IMR-90 (cell line): ENCODE measurements around the gene RALGPS2. TPM values are rescaled to one million over a fixed set of nuclear protein-coding genes. Genes with fewer than 3 reads are reported as not detected.

Experiments used
- ATAC-seq: fragments of 200-7000 bp; cut with Tn5 transposase; 2 replicates; pipeline ENCODE4 v1.9.1; 2020; ENCODE audit warnings: low read depth, mild to moderate bottlenecking, moderate library complexity
- BruUV-seq: library from RNA; stranded (reverse); fragments of 400-500 nt; replicated peaks from 2 replicates; lab custom pipeline; 2021; lab: Mats Ljungman, UMichigan
- CTCF ChIA-PET: fragments of 300-600 bp; formaldehyde crosslinking; extraction: SDS; loops from one replicate; lab custom pipeline; 2021; ENCODE audit warnings: antibody characterized with exemption; lab: Yijun Ruan, JAX
- POLR2A ChIA-PET: fragments of 300-600 bp; sonication (Branson Sonifier 250); formaldehyde crosslinking; loops from one replicate; lab custom pipeline; 2022; ENCODE audit warnings: antibody characterized with exemption; ENCODE audit not compliant: unreplicated experiment; lab: Charles Lee
- DNase-seq: peaks from one replicate; pipeline ENCODE4 v3.0.0; 2013
- H2AFZ ChIP-seq: replicated peaks from 2 replicates; pipeline ENCODE3; 2013; ENCODE audit warnings: low read length, mild to moderate bottlenecking; ENCODE audit not compliant: poor library complexity
- H2AK5ac ChIP-seq: 2 replicates; pipeline ENCODE4 v1.6.1; 2013; ENCODE audit warnings: low read depth, low read length, inconsistent platforms
- H2AK9ac ChIP-seq: replicated peaks from 2 replicates; pipeline ENCODE3; 2013; ENCODE audit warnings: mild to moderate bottlenecking, low read depth, low read length, moderate library complexity; ENCODE audit not compliant: poor library complexity
- H2BK120ac ChIP-seq: 2 replicates; pipeline ENCODE4 v1.6.1; 2013; ENCODE audit warnings: low read depth, low read length, inconsistent platforms
- H2BK15ac ChIP-seq: 3 replicates; pipeline ENCODE4 v1.6.1; 2013; ENCODE audit warnings: low read depth, low read length, inconsistent platforms
- H2BK20ac ChIP-seq: 2 replicates; pipeline ENCODE4 v1.6.1; 2013; ENCODE audit warnings: low read depth, mild to moderate bottlenecking, inconsistent platforms, low read length, moderate library complexity
- H2BK5ac ChIP-seq: 2 replicates; pipeline ENCODE4 v1.6.1; 2013; ENCODE audit warnings: mild to moderate bottlenecking, low read depth, low read length, inconsistent platforms; ENCODE audit not compliant: poor library complexity, severe bottlenecking
- H3K14ac ChIP-seq: replicated peaks from 2 replicates; pipeline ENCODE4 v1.6.1; 2013; ENCODE audit warnings: low read depth, low read length, inconsistent platforms
- H3K18ac ChIP-seq: 2 replicates; pipeline ENCODE4 v1.6.1; 2013; ENCODE audit warnings: low read depth, low read length, control low read depth
- H3K23ac ChIP-seq: 2 replicates; pipeline ENCODE4 v1.6.1; 2013; ENCODE audit warnings: low read depth, low read length, inconsistent platforms
- H3K27ac ChIP-seq: 2 replicates; pipeline ENCODE4 v1.5.1; 2013; ENCODE audit warnings: mild to moderate bottlenecking, control low read depth, low read length; ENCODE audit not compliant: insufficient read depth
- H3K27me3 ChIP-seq: 2 replicates; pipeline ENCODE4 v1.6.1; 2013; ENCODE audit warnings: low read length; ENCODE audit not compliant: control insufficient read depth, insufficient read depth
- H3K36me3 ChIP-seq: 2 replicates; pipeline ENCODE4 v1.6.1; 2013; ENCODE audit warnings: low read length, mixed read lengths; ENCODE audit not compliant: control insufficient read depth, insufficient read depth
- H3K4ac ChIP-seq: 2 replicates; pipeline ENCODE4 v1.6.1; 2013; ENCODE audit warnings: low read depth, low read length, inconsistent platforms
- H3K4me1 ChIP-seq: 2 replicates; pipeline ENCODE4 v1.6.1; 2013; ENCODE audit warnings: low read length, mixed read lengths; ENCODE audit not compliant: control insufficient read depth, insufficient read depth
- H3K4me2 ChIP-seq: 2 replicates; pipeline ENCODE4 v1.6.1; 2013; ENCODE audit warnings: low read depth, mild to moderate bottlenecking, control low read depth, low read length, moderate library complexity
- H3K4me3 ChIP-seq: 2 replicates; pipeline ENCODE4 v1.5.1; 2013; ENCODE audit warnings: low read depth, mild to moderate bottlenecking, control low read depth, low read length, moderate library complexity; ENCODE audit not compliant: insufficient read depth
- H3K56ac ChIP-seq: 2 replicates; pipeline ENCODE4 v1.6.1; 2013; ENCODE audit warnings: low read length, inconsistent platforms; ENCODE audit not compliant: insufficient read depth; ENCODE audit errors: extremely low read depth
- H3K79me1 ChIP-seq, 2 experiments: 2 replicates each; pipeline ENCODE4 v1.6.1; 2013; ENCODE audit warnings: low read length in 2 of 2, inconsistent platforms in 1 of 2, low read depth in 1 of 2
- H3K9ac ChIP-seq: 2 replicates; pipeline ENCODE4 v1.6.1; 2013; ENCODE audit warnings: low read depth, low read length, control low read depth
- H3K9me1 ChIP-seq: 2 replicates; pipeline ENCODE4 v1.6.1; 2013; ENCODE audit warnings: low read length, inconsistent platforms; ENCODE audit not compliant: insufficient read depth
- H3K9me3 ChIP-seq: 2 replicates; pipeline ENCODE4 v1.6.1; 2013; ENCODE audit warnings: low read length; ENCODE audit not compliant: control insufficient read depth, insufficient read depth
- H4K20me1 ChIP-seq: 2 replicates; pipeline ENCODE4 v1.6.1; 2013; ENCODE audit warnings: low read length, inconsistent platforms; ENCODE audit not compliant: insufficient read depth
- H4K5ac ChIP-seq: 2 replicates; pipeline ENCODE4 v1.6.1; 2013; ENCODE audit warnings: mild to moderate bottlenecking, low read depth, low read length, control low read depth
- H4K8ac ChIP-seq, 2 experiments: 2 replicates each; pipeline ENCODE4 v1.6.1; 2013; ENCODE audit warnings: low read depth in 2 of 2, low read length in 2 of 2, control low read depth in 1 of 2, inconsistent platforms in 1 of 2
- H4K91ac ChIP-seq: 2 replicates; pipeline ENCODE4 v1.6.1; 2013; ENCODE audit warnings: low read depth, low read length, inconsistent platforms; ENCODE audit not compliant: insufficient read depth
- MAZ ChIP-seq: IDR thresholded peaks from 2 replicates; pipeline ENCODE4 v1.6.1; 2012; ENCODE audit warnings: low read depth, mild to moderate bottlenecking, low read length, improper control_type of control experiment, moderate library complexity, borderline replicate concordance
- WGBS, 2 experiments: methylation state at CpG; one replicate each; pipeline versions ENCODE4 v1.1.5 to v1.1.7; 2013; ENCODE audit warnings: missing lambda C conversion rate in 2 of 2; ENCODE audit not compliant: insufficient read length in 1 of 2; ENCODE audit errors: extremely low coverage in 2 of 2; 5-methylcytosine and 5-hydroxymethylcytosine counted together
- dilution Hi-C: fragments of 300-500 bp; cut with HindIII; formaldehyde crosslinking; loops from one replicate; pipeline ENCODE4 v1.14.3; 2018; ENCODE audit warnings: low sequenced_read_pairs; ENCODE audit not compliant: unreplicated experiment
- in situ Hi-C: fragments of 300-500 bp; cut with MboI; formaldehyde crosslinking; loops from 3 replicates; pipeline ENCODE4 v1.14.3; 2019; ENCODE audit warnings: low sequenced_read_pairs, inconsistent platforms, mixed read lengths
- intact Hi-C: fragments of 100-400 bp; cut with micrococcal nuclease; formaldehyde crosslinking; loops from 2 replicates; pipeline ENCODE4 v1.10.0; 2022
- polyA plus RNA-seq, 3 experiments: library from polyadenylated mRNA; depleted of rRNA; stranded (reverse); fragments of >200 nt; gene quantifications; 2 replicates each; pipeline ENCODE4 v1.2.3, GENCODE V29; 2012; ENCODE audit warnings: low replicate concordance in 1 of 3
- total RNA-seq: library from RNA; depleted of rRNA; stranded (reverse); fragments of >200 nt; gene quantifications from 2 replicates; pipeline ENCODE4 v1.2.3, GENCODE V29; 2012
- TF ChIP-seq, protein P1 (sequence below): fragments of 150-350 bp; IDR thresholded peaks from 2 replicates; pipeline ENCODE4 v1.6.1; 2017; ENCODE audit warnings: mild to moderate bottlenecking, antibody characterized with exemption, low read length, low read depth

Gene RALGPS2
- total and polyA plus RNA-seq, 2 of the 4 experiments (the other 2 are of a cell fraction) = 13.8 to 148 TPM

DNA sequence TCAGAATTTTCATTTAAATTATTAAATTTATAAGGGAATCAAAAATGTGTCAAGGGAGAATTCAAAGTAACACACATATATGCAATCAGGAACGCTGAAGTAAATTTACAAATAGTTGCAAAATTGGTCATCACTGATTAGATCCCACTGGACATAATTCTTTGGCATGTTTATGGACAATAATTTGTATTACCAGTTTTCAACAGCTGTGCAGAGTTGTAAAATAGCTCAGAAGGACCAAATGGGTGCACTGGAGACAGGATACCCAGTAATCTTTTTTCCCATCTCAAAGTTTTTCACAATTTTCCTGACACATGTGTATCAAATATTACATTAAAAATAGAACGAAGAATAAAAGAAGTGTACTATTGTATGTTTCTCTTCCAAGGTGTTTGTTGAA is 149.9 kb downstream of the RALGPS2 start:
- Histone ChIP-seq H3K14ac (no peak overlapping the region), H3K4me2 (no peak overlapping the region), H3K9me1 (no peaks in the 10 kb centered on the region; the same call in 1 of the 2 replicates), H2BK15ac (no peak overlapping the region), H2BK20ac (no peak overlapping the region), H3K4me1 (peaks cover 3% of the 10 kb centered on the region; the same call in 1 of the 2 replicates), H2AK9ac (no peak overlapping the region), H4K91ac (no peak overlapping the region), H4K20me1 (no peaks in the 10 kb centered on the region), H3K4me3 (no peak overlapping the region), H4K5ac (no peak overlapping the region), H3K56ac (no peak overlapping the region), H3K23ac (no peak overlapping the region), H3K9me3 (no peaks in the 10 kb centered on the region), H3K27ac (no peak overlapping the region), H2AFZ (no peak overlapping the region), H4K8ac (no peak overlapping the region), H2BK5ac (no peak overlapping the region), H3K36me3 (peaks cover 4% of the 10 kb centered on the region; the same call in 1 of the 2 replicates), H3K18ac (no peak overlapping the region), H2BK120ac (no peak overlapping the region), H3K9ac (no peak overlapping the region), H3K27me3 (no peaks in the 10 kb centered on the region), H2AK5ac (no peak overlapping the region), H3K79me1 (peaks cover 3 to 4% of the 10 kb centered on the region in 2 experiments; a peak in 2 of 4 replicates), H3K4ac (no peak overlapping the region)
- ChIA-PET CTCF (interaction anchor here (1.2 kb wide), 1 partner anchor 10 kb away, joined by 3 read pairs; no protein-coding TSS in a partner anchor), POLR2A (no interaction called here)
- ATAC-seq = no peak
- intact Hi-C loops (no loop called here), dilution Hi-C loops (no loop called here), in situ Hi-C loops (no loop called here)
- WGBS, 2 experiments = no CpG with 5 or more reads among the region's 2 CpGs
- DNase-seq = no peak
- BruUV-seq = no TSS peak
- TF ChIP-seq MAZ = no peak
- TF ChIP-seq, protein P1, sequence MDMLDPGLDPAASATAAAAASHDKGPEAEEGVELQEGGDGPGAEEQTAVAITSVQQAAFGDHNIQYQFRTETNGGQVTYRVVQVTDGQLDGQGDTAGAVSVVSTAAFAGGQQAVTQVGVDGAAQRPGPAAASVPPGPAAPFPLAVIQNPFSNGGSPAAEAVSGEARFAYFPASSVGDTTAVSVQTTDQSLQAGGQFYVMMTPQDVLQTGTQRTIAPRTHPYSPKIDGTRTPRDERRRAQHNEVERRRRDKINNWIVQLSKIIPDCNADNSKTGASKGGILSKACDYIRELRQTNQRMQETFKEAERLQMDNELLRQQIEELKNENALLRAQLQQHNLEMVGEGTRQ = no peak
